IMR-90 (cell line): ENCODE data around the gene PNPLA5. TPM values are rescaled to one million over a fixed set of nuclear protein-coding genes. Genes with fewer than 3 reads are reported as not detected.

ENCODE experiments used
- ATAC-seq: fragments of 200-7000 bp; cut with Tn5 transposase; 2 replicates; pipeline ENCODE4 v1.9.1; 2020; ENCODE audit warnings: low read depth, mild to moderate bottlenecking, moderate library complexity
- BruUV-seq: library from RNA; stranded (reverse); fragments of 400-500 nt; replicated peaks from 2 replicates; lab custom pipeline; 2021; lab: Mats Ljungman, UMichigan
- CTCF ChIA-PET: fragments of 300-600 bp; formaldehyde crosslinking; extraction: SDS; loops from one replicate; lab custom pipeline; 2021; ENCODE audit warnings: antibody characterized with exemption; lab: Yijun Ruan, JAX
- POLR2A ChIA-PET: fragments of 300-600 bp; sonication (Branson Sonifier 250); formaldehyde crosslinking; loops from one replicate; lab custom pipeline; 2022; ENCODE audit warnings: antibody characterized with exemption; ENCODE audit not compliant: unreplicated experiment; lab: Charles Lee
- DNase-seq: peaks from one replicate; pipeline ENCODE4 v3.0.0; 2013
- H2AFZ ChIP-seq: replicated peaks from 2 replicates; pipeline ENCODE3; 2013; ENCODE audit warnings: low read length, mild to moderate bottlenecking; ENCODE audit not compliant: poor library complexity
- H2AK5ac ChIP-seq: 2 replicates; pipeline ENCODE4 v1.6.1; 2013; ENCODE audit warnings: low read depth, low read length, inconsistent platforms
- H2AK9ac ChIP-seq: replicated peaks from 2 replicates; pipeline ENCODE3; 2013; ENCODE audit warnings: mild to moderate bottlenecking, low read depth, low read length, moderate library complexity; ENCODE audit not compliant: poor library complexity
- H2BK120ac ChIP-seq: 2 replicates; pipeline ENCODE4 v1.6.1; 2013; ENCODE audit warnings: low read depth, low read length, inconsistent platforms
- H2BK15ac ChIP-seq: 3 replicates; pipeline ENCODE4 v1.6.1; 2013; ENCODE audit warnings: low read depth, low read length, inconsistent platforms
- H2BK20ac ChIP-seq: 2 replicates; pipeline ENCODE4 v1.6.1; 2013; ENCODE audit warnings: low read depth, mild to moderate bottlenecking, inconsistent platforms, low read length, moderate library complexity
- H2BK5ac ChIP-seq: 2 replicates; pipeline ENCODE4 v1.6.1; 2013; ENCODE audit warnings: mild to moderate bottlenecking, low read depth, low read length, inconsistent platforms; ENCODE audit not compliant: poor library complexity, severe bottlenecking
- H3K14ac ChIP-seq: replicated peaks from 2 replicates; pipeline ENCODE4 v1.6.1; 2013; ENCODE audit warnings: low read depth, low read length, inconsistent platforms
- H3K18ac ChIP-seq: 2 replicates; pipeline ENCODE4 v1.6.1; 2013; ENCODE audit warnings: low read depth, low read length, control low read depth
- H3K23ac ChIP-seq: 2 replicates; pipeline ENCODE4 v1.6.1; 2013; ENCODE audit warnings: low read depth, low read length, inconsistent platforms
- H3K27ac ChIP-seq: 2 replicates; pipeline ENCODE4 v1.5.1; 2013; ENCODE audit warnings: mild to moderate bottlenecking, control low read depth, low read length; ENCODE audit not compliant: insufficient read depth
- H3K27me3 ChIP-seq: 2 replicates; pipeline ENCODE4 v1.6.1; 2013; ENCODE audit warnings: low read length; ENCODE audit not compliant: control insufficient read depth, insufficient read depth
- H3K36me3 ChIP-seq: 2 replicates; pipeline ENCODE4 v1.6.1; 2013; ENCODE audit warnings: low read length, mixed read lengths; ENCODE audit not compliant: control insufficient read depth, insufficient read depth
- H3K4ac ChIP-seq: 2 replicates; pipeline ENCODE4 v1.6.1; 2013; ENCODE audit warnings: low read depth, low read length, inconsistent platforms
- H3K4me1 ChIP-seq: 2 replicates; pipeline ENCODE4 v1.6.1; 2013; ENCODE audit warnings: low read length, mixed read lengths; ENCODE audit not compliant: control insufficient read depth, insufficient read depth
- H3K4me2 ChIP-seq: 2 replicates; pipeline ENCODE4 v1.6.1; 2013; ENCODE audit warnings: low read depth, mild to moderate bottlenecking, control low read depth, low read length, moderate library complexity
- H3K4me3 ChIP-seq: 2 replicates; pipeline ENCODE4 v1.5.1; 2013; ENCODE audit warnings: low read depth, mild to moderate bottlenecking, control low read depth, low read length, moderate library complexity; ENCODE audit not compliant: insufficient read depth
- H3K56ac ChIP-seq: 2 replicates; pipeline ENCODE4 v1.6.1; 2013; ENCODE audit warnings: low read length, inconsistent platforms; ENCODE audit not compliant: insufficient read depth; ENCODE audit errors: extremely low read depth
- H3K79me1 ChIP-seq, 2 experiments: 2 replicates each; pipeline ENCODE4 v1.6.1; 2013; ENCODE audit warnings: low read length in 2 of 2, inconsistent platforms in 1 of 2, low read depth in 1 of 2
- H3K9ac ChIP-seq: 2 replicates; pipeline ENCODE4 v1.6.1; 2013; ENCODE audit warnings: low read depth, low read length, control low read depth
- H3K9me1 ChIP-seq: 2 replicates; pipeline ENCODE4 v1.6.1; 2013; ENCODE audit warnings: low read length, inconsistent platforms; ENCODE audit not compliant: insufficient read depth
- H3K9me3 ChIP-seq: 2 replicates; pipeline ENCODE4 v1.6.1; 2013; ENCODE audit warnings: low read length; ENCODE audit not compliant: control insufficient read depth, insufficient read depth
- H4K20me1 ChIP-seq: 2 replicates; pipeline ENCODE4 v1.6.1; 2013; ENCODE audit warnings: low read length, inconsistent platforms; ENCODE audit not compliant: insufficient read depth
- H4K5ac ChIP-seq: 2 replicates; pipeline ENCODE4 v1.6.1; 2013; ENCODE audit warnings: mild to moderate bottlenecking, low read depth, low read length, control low read depth
- H4K8ac ChIP-seq, 2 experiments: 2 replicates each; pipeline ENCODE4 v1.6.1; 2013; ENCODE audit warnings: low read depth in 2 of 2, low read length in 2 of 2, control low read depth in 1 of 2, inconsistent platforms in 1 of 2
- H4K91ac ChIP-seq: 2 replicates; pipeline ENCODE4 v1.6.1; 2013; ENCODE audit warnings: low read depth, low read length, inconsistent platforms; ENCODE audit not compliant: insufficient read depth
- RCOR1 ChIP-seq: IDR thresholded peaks from 2 replicates; pipeline ENCODE4 v1.6.1; 2012; ENCODE audit warnings: mild to moderate bottlenecking, low read length, improper control_type of control experiment; ENCODE audit not compliant: insufficient replicate concordance
- RFX5 ChIP-seq: IDR thresholded peaks from 2 replicates; pipeline ENCODE4 v1.8.0; 2012; ENCODE audit warnings: low read depth, mild to moderate bottlenecking, low read length, moderate library complexity
- WGBS, 2 experiments: methylation state at CpG; one replicate each; pipeline versions ENCODE4 v1.1.5 to v1.1.7; 2013; ENCODE audit warnings: missing lambda C conversion rate in 2 of 2; ENCODE audit not compliant: insufficient read length in 1 of 2; ENCODE audit errors: extremely low coverage in 2 of 2; 5-methylcytosine and 5-hydroxymethylcytosine counted together
- dilution Hi-C: fragments of 300-500 bp; cut with HindIII; formaldehyde crosslinking; loops from one replicate; pipeline ENCODE4 v1.14.3; 2018; ENCODE audit warnings: low sequenced_read_pairs; ENCODE audit not compliant: unreplicated experiment
- in situ Hi-C: fragments of 300-500 bp; cut with MboI; formaldehyde crosslinking; loops from 3 replicates; pipeline ENCODE4 v1.14.3; 2019; ENCODE audit warnings: low sequenced_read_pairs, inconsistent platforms, mixed read lengths
- intact Hi-C: fragments of 100-400 bp; cut with micrococcal nuclease; formaldehyde crosslinking; loops from 2 replicates; pipeline ENCODE4 v1.10.0; 2022
- polyA plus RNA-seq, 3 experiments: library from polyadenylated mRNA; depleted of rRNA; stranded (reverse); fragments of >200 nt; gene quantifications; 2 replicates each; pipeline ENCODE4 v1.2.3, GENCODE V29; 2012; ENCODE audit warnings: low replicate concordance in 1 of 3
- total RNA-seq: library from RNA; depleted of rRNA; stranded (reverse); fragments of >200 nt; gene quantifications from 2 replicates; pipeline ENCODE4 v1.2.3, GENCODE V29; 2012
- TF ChIP-seq, protein P1 (sequence below): conservative IDR thresholded peaks from 2 replicates; pipeline ENCODE4 v1.5.1; 2012; ENCODE audit warnings: mild to moderate bottlenecking, low read depth, low read length, improper control_type of control experiment

PNPLA5 gene
- total and polyA plus RNA-seq, 2 of the 4 experiments (the other 2 are of a cell fraction): 0.18 to 0.44 TPM

DNA sequence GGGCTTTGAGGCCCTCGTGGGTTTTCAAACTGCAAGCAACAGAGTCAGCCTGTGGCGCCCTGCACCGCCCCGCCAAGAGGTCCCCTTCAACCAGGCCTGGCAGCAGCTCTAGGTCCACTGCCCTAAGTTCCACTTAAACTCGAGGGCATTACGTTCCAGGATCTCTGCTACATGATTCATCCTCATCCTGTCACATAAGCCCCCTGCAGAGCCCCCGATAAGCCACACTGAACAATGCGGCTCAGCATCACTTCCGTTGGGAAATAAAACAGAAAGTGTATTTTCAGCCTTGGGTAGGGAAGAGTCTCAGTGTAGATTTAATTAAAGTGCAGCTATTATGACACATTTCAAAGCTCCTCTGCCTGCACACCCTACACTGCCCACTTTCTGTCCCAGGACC lies 54.1 kb downstream of the PNPLA5 start:
- DNase-seq (no peak), ATAC-seq (no peak)
- intact Hi-C loops (no loop called here), dilution Hi-C loops (no loop called here), in situ Hi-C loops (no loop called here)
- H3K4ac ChIP-seq: no peak overlapping the region
- no peak overlapping the region for H2BK15ac ChIP-seq
- no peaks in the 10 kb centered on the region for H3K79me1 ChIP-seq
- no peak overlapping the region for H4K5ac ChIP-seq
- CTCF ChIA-PET: no interaction called here
- H3K4me2 ChIP-seq: no peak overlapping the region
- no peak overlapping the region for H2AFZ ChIP-seq
- H3K9me3 ChIP-seq: no peaks in the 10 kb centered on the region
- H2BK5ac ChIP-seq: no peak overlapping the region
- no peak overlapping the region for H2AK5ac ChIP-seq
- no peaks in the 10 kb centered on the region for H4K20me1 ChIP-seq
- 100% methylated on average over 3 of the region's 9 CpGs; no CpG with 5 or more reads in 1 of the 2 experiments for WGBS, 2 experiments
- TF ChIP-seq RCOR1: no peak
- TF ChIP-seq, protein P1, sequence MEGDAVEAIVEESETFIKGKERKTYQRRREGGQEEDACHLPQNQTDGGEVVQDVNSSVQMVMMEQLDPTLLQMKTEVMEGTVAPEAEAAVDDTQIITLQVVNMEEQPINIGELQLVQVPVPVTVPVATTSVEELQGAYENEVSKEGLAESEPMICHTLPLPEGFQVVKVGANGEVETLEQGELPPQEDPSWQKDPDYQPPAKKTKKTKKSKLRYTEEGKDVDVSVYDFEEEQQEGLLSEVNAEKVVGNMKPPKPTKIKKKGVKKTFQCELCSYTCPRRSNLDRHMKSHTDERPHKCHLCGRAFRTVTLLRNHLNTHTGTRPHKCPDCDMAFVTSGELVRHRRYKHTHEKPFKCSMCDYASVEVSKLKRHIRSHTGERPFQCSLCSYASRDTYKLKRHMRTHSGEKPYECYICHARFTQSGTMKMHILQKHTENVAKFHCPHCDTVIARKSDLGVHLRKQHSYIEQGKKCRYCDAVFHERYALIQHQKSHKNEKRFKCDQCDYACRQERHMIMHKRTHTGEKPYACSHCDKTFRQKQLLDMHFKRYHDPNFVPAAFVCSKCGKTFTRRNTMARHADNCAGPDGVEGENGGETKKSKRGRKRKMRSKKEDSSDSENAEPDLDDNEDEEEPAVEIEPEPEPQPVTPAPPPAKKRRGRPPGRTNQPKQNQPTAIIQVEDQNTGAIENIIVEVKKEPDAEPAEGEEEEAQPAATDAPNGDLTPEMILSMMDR: no peak
- TF ChIP-seq RFX5: no peak
- H3K18ac ChIP-seq: no peak overlapping the region
- no peak overlapping the region for H3K23ac ChIP-seq
- H3K36me3 ChIP-seq: peaks cover 9% of the 10 kb centered on the region; the same call in 1 of the 2 replicates
- POLR2A ChIA-PET: no interaction called here
- H2AK9ac ChIP-seq: no peak overlapping the region
- no peak overlapping the region for H3K27ac ChIP-seq
- H3K4me3 ChIP-seq: no peak overlapping the region
- no peak overlapping the region for H3K14ac ChIP-seq
- no peak overlapping the region for H2BK20ac ChIP-seq
- H3K27me3 ChIP-seq: no peaks in the 10 kb centered on the region; the same call in 1 of the 2 replicates
- no peak overlapping the region for H4K91ac ChIP-seq
- no peak overlapping the region for H2BK120ac ChIP-seq
- no peak overlapping the region for H4K8ac ChIP-seq
- H3K9ac ChIP-seq: no peak overlapping the region
- H3K56ac ChIP-seq: no peak overlapping the region
- H3K4me1 ChIP-seq: no peaks in the 10 kb centered on the region
- BruUV-seq: no TSS peak
- H3K9me1 ChIP-seq: no peaks in the 10 kb centered on the region
